ENCODE results near the gene ENDOV.

DNA sequence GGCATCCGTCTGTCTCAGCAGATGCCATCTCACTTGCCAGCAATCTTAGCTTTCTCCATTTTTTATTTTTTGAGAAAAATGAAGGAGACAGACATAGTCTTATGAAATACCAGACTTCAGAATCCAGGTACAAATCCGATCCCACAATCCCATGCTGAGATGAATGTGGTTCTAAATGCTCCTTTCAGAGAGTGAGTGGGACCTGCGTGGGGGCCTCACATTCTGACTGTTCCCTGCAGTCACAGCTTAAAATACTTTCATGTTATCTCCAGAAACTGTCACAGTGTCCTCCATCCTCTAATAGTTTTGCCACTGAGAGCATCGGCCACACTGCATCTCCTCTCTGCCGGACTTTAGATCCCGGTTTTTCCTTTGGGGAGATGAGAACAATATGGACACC is 34.9 kb upstream of the ENDOV start:
- TF ChIP-seq, protein P1, sequence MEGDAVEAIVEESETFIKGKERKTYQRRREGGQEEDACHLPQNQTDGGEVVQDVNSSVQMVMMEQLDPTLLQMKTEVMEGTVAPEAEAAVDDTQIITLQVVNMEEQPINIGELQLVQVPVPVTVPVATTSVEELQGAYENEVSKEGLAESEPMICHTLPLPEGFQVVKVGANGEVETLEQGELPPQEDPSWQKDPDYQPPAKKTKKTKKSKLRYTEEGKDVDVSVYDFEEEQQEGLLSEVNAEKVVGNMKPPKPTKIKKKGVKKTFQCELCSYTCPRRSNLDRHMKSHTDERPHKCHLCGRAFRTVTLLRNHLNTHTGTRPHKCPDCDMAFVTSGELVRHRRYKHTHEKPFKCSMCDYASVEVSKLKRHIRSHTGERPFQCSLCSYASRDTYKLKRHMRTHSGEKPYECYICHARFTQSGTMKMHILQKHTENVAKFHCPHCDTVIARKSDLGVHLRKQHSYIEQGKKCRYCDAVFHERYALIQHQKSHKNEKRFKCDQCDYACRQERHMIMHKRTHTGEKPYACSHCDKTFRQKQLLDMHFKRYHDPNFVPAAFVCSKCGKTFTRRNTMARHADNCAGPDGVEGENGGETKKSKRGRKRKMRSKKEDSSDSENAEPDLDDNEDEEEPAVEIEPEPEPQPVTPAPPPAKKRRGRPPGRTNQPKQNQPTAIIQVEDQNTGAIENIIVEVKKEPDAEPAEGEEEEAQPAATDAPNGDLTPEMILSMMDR (IDR thresholded peaks at IDR 0.05), result no peak
- TF ChIP-seq POLR2A (IDR thresholded peaks at IDR 0.05), result no peak
